ENCODE measurements around the gene TUBGCP3.

- no peak for TF ChIP-seq POLR2A (IDR thresholded peaks at IDR 0.05)
- TF ChIP-seq CTCF (IDR thresholded peaks at IDR 0.05), result no peak
These were observed 14.2 kb upstream of the TUBGCP3 start for GRCh38 chr13:112602189-112602588.
